Left ventricle myocardium superior (tissue), 1 donor: ENCODE data around the gene TTC34. TPM values are rescaled to one million over a fixed set of nuclear protein-coding genes. Genes with fewer than 3 reads are reported as not detected.

Experiments used
- ATAC-seq: fragments of 200-7000 bp; cut with Tn5 transposase; one replicate; pipeline ENCODE4 v1.9.1; 2020; ENCODE audit warnings: mild to moderate bottlenecking, moderate library complexity
- DNase-seq: peaks from one replicate; pipeline ENCODE4 v3.0.0-alpha.2; 2020
- intact Hi-C: fragments of 100-400 bp; cut with micrococcal nuclease; formaldehyde crosslinking; loops from one replicate; pipeline ENCODE4 v1.11.0; 2022
- long read RNA-seq: library from polyadenylated mRNA; unstranded; transcript quantifications from one replicate; pipeline ENCODE4 v2.0.0, GENCODE V29; 2021
- total RNA-seq: library from RNA; stranded (reverse); fragmentation: NEBNext Ultra II Directional; extraction: Animal tissue kit (Norgen Biotek cat#: 25700); gene quantifications from one replicate; pipeline ENCODE4 v1.2.1, GENCODE V29; 2021
- donor health status: DM: no; HTN: yes; CAD: no; lungs with severe emphysema.

TTC34 gene
- total RNA-seq = 0.59 TPM
- long read RNA-seq = 0 reads

GRCh38 chr1:2801535-2802291 lies at the start of gene TTC34:
Gene TTC34, minus strand, starts transcription at chr1:2801693. Its CDS starts 866 bp downstream, at chr1:2800827.
- intact Hi-C loops = no loop called here
- ATAC-seq (peak; percentile 43), DNase-seq (peak; percentile 41)

- intact Hi-C loops = no loop called here
- no peak for ATAC-seq
These were observed 49.0 kb upstream of the TTC34 start for GRCh38 chr1:2850502-2850901.

GRCh38 chr1:2848006-2848670 lies 46.6 kb upstream of the TTC34 start:
- intact Hi-C loops = no loop called here
- ATAC-seq (no peak), DNase-seq (no peak)

More at GRCh38 chr1:2850502-2850901, 49.0 kb upstream of the TTC34 start:
- DNase-seq = no peak

- peak; percentile 26 for DNase-seq
- intact Hi-C loops = no loop called here
- no peak for ATAC-seq
These were observed 45.8 kb upstream of the TTC34 start for GRCh38 chr1:2847086-2847985.

- DNase-seq = peak; percentile 20
- ATAC-seq = no peak
- intact Hi-C loops = no loop called here
These were observed 44.4 kb upstream of the TTC34 start for GRCh38 chr1:2845869-2846268.

GRCh38 chr1:2840036-2840809 lies 38.7 kb upstream of the TTC34 start:
- intact Hi-C loops = no loop called here
- DNase-seq (no peak), ATAC-seq (no peak)

GRCh38 chr1:2837823-2838222 lies 36.3 kb upstream of the TTC34 start:
- intact Hi-C loops = no loop called here
- no peak for ATAC-seq
- no peak for DNase-seq

- DNase-seq (no peak), ATAC-seq (no peak)
- intact Hi-C loops = no loop called here
These were observed 35.8 kb upstream of the TTC34 start for GRCh38 chr1:2837316-2837715.

- no peak for ATAC-seq
- intact Hi-C loops = no loop called here
- DNase-seq = no peak
These were observed 35.0 kb upstream of the TTC34 start for GRCh38 chr1:2836333-2836970.

- intact Hi-C loops = no loop called here
- DNase-seq (no peak), ATAC-seq (no peak)
These were observed 34.2 kb upstream of the TTC34 start for GRCh38 chr1:2835650-2836159.

- no peak for ATAC-seq
- no peak for DNase-seq
- intact Hi-C loops = no loop called here
These were observed 33.5 kb upstream of the TTC34 start for GRCh38 chr1:2834741-2835564.

GRCh38 chr1:2834146-2834475 lies 32.6 kb upstream of the TTC34 start:
- intact Hi-C loops = no loop called here

GRCh38 chr1:2833454-2834145 lies 32.1 kb upstream of the TTC34 start:
- intact Hi-C loops = no loop called here
- ATAC-seq (no peak), DNase-seq (no peak)

More at GRCh38 chr1:2834146-2834475, 32.6 kb upstream of the TTC34 start:
- no peak for ATAC-seq
- no peak for DNase-seq

GRCh38 chr1:2832506-2833453 lies 31.3 kb upstream of the TTC34 start:
- no peak for ATAC-seq
- no peak for DNase-seq
- intact Hi-C loops = no loop called here

- intact Hi-C loops = no loop called here
- DNase-seq = no peak
- no peak for ATAC-seq
These were observed 30.2 kb upstream of the TTC34 start for GRCh38 chr1:2831596-2832212.
